ENCODE measurements around the gene GPR137.
"Not testable (repeated sequence)": the region's sequence is repeated elsewhere in the genome, so short reads cannot be mapped to it uniquely, and the experiment has no call there.

The GPR137 gene

DNA sequence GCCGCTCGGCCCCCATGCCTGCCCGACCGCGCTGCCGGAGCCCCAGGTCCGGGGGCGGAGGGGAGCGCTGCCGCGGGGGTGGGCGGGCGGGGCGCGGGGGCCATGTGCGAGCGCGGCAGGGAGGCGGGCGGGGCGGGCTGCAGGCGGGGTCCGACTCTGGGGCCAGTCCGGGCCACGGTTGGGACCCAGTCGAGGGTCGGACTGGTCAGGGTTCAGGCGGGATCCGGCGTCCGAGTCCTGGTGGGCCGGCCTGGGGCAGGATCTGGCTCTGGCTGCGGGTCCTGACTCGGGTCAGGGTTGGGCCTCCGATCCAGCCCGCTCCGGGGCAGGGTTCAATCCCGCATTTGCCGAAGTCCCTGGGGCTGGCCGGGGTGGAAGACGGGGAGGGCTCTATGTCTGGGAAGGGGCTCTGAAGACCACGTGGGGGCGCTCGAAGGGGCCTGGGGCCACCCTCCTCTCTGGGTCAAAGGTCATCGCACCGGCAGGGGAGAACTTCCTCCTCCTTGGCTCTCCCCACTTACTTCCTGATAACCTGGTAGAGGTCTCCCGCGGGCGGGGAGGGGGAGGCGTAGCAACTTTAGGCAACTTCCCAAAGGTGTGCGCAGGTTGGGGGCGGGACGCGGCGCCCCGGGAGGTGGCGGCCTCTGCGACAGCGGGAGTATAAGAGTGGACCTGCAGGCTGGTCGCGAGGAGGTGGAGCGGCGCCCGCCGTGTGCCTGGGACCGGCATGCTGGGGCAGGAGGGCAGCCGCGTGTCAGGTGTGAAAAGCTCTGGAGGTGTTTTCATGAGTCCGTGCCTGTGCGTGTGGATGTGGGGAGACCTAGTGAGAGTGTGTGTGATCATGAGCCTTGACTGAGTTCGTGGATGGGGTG lies 20.3 kb downstream of the GPR137 start:
- peak; percentile 88 for DNase-seq

DNA sequence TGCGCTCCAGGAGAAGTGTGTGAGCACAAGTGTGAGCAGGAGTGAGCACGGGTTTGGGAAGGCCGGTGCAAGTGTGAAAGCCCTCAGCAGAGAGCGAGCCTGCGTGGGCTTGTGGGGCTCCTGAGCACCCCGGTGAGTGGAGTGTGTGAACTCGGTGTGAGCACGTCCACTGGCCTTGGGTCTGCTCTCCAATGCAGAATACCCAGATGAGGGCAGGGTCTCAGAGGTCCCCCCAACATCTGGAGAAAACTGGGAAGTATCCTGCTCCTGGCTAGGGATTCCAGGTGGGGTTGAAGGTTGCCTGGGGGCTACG lies 20.9 kb downstream of the GPR137 start:
- DNase-seq: no peak

DNA sequence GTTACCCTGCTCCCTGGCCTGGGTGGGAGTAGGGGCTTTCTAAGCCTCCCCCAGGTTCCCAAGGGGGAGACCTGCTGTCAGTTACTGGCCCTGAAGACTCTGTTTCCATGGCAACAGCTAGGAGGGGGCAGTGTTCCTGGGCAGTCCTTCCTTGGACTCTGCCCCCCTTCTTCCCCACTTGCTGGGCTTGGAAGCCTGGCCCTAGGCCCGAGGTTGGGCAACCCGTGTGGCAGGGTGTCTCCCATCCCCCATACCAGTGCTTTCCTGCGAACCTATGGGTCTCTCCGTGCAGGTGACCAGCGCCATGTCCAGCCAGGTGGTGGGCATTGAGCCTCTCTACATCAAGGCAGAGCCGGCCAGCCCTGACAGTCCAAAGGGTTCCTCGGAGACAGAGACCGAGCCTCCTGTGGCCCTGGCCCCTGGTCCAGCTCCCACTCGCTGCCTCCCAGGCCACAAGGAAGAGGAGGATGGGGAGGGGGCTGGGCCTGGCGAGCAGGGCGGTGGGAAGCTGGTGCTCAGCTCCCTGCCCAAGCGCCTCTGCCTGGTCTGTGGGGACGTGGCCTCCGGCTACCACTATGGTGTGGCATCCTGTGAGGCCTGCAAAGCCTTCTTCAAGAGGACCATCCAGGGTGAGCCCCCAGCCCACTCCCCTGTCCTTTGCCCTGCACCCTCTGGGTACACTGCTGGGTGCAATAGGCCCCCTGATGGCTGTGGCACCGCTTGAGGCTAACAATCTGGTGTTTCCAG lies 21.4 kb downstream of the GPR137 start:
- no peak for DNase-seq

DNA sequence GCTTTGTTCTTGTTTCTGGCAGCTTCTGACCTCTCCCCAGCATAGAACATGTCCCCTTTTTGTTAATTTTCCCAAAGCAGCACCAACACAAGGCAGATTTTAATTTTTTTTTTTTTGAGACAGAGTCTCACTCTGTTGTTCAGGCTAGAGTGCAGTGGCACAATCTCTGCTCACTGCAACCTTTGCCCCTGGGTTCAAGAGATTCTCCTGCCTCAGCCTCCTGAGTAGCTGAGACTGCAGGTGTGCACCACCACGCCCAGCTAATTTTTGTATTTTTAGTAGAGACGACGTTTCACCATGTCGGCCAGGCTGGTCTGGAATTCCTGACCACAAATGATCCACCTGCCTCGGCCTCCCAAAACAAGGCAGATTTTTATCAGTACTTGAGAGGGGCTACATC lies 22.1 kb downstream of the GPR137 start:
- not testable (repeated sequence) for DNase-seq

DNA sequence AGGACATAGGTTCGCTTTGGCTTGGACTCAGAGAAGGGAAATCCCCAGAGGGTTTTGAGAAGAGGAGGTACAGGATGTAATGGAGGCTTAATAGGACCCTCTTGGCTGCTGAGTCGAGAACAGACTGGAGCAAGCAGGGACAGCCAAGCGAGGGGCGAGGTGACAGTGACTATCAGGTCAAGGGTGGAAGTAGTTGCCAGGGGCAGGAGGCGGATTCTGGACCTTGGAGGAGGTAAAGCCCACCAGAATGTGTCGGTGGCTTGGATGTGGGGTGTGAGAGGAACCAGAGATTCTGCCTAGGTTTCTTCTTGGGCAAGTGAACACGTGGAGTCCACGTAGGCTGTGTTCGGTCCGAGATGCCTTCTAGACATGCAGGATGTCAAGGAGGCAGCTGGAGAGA lies 27.3 kb downstream of the GPR137 start:
- DNase-seq: no peak

DNA sequence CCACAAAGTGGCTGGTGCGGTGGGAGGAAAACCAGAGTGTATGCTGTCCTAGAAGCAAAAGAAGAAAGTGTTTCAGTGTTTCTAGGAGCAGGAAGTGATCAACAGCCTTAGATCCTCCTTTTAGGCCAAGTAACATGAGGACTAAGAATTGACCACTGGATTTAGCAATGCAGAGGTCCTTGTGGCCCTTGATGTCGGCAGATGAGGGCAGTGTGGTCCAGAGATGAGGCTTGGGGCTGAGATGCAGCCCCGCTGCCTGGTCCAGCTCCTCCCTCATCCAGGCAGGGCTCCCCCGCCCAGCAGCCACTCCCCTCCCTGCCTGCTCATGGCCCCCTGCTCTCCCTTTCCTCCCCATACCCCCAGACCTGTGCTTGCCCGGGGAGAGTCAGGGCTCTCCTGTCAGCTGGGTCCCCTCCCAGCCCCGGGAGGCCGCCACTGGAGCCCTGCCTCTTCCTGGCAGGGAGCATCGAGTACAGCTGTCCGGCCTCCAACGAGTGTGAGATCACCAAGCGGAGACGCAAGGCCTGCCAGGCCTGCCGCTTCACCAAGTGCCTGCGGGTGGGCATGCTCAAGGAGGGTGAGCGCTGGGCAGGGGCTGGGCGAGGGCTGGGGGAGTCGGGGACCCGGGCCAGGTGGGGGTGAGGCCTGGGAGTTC lies 28.0 kb downstream of the GPR137 start:
- no peak for DNase-seq

DNA sequence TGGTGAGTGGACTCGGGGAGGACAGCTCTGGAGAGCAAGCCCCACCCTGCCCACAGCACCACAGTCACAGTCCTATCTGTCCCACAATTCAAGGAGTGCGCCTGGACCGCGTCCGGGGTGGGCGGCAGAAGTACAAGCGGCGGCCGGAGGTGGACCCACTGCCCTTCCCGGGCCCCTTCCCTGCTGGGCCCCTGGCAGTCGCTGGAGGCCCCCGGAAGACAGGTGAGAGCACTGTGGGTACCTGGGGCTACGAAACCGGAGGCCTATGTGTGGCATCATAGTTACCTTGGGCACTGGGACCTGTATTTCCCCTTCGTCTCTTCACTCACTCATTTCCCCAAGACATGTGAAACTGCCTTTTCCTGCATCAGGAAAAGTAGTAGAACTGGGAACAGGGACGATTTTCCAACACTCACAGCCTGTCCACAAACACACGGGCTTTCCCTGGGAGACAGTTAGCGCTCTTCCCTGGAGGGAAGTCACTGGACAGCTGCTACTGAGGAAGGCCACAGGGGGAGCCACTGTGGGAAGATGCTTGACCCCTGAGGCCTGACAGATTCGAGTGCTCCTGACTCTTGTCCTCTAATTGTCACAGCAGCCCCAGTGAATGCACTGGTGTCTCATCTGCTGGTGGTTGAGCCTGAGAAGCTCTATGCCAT lies 28.6 kb downstream of the GPR137 start:
- no peak for DNase-seq

DNA sequence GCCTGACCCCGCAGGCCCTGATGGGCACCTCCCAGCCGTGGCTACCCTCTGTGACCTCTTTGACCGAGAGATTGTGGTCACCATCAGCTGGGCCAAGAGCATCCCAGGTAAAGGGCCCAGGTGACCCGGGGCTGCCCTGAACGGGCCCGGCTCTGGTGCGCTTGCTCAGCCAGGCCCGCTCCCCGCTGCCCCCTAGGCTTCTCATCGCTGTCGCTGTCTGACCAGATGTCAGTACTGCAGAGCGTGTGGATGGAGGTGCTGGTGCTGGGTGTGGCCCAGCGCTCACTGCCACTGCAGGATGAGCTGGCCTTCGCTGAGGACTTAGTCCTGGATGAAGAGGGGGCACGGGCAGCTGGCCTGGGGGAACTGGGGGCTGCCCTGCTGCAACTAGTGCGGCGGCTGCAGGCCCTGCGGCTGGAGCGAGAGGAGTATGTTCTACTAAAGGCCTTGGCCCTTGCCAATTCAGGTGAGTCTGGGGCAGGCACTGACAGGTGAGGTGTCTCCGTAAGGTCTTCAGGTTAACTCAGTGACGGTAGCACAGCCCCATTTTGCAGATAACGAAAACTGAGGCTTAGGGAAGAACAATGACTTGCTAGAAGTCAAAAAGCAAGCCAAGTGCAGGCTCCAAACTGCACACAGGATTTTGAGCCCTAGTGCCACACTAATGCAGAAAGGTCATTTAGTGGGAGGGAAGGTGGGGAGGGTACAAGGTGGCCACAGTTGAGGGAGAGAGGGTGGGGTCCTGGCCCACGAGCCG lies 29.3 kb downstream of the GPR137 start:
- no peak for DNase-seq

DNA sequence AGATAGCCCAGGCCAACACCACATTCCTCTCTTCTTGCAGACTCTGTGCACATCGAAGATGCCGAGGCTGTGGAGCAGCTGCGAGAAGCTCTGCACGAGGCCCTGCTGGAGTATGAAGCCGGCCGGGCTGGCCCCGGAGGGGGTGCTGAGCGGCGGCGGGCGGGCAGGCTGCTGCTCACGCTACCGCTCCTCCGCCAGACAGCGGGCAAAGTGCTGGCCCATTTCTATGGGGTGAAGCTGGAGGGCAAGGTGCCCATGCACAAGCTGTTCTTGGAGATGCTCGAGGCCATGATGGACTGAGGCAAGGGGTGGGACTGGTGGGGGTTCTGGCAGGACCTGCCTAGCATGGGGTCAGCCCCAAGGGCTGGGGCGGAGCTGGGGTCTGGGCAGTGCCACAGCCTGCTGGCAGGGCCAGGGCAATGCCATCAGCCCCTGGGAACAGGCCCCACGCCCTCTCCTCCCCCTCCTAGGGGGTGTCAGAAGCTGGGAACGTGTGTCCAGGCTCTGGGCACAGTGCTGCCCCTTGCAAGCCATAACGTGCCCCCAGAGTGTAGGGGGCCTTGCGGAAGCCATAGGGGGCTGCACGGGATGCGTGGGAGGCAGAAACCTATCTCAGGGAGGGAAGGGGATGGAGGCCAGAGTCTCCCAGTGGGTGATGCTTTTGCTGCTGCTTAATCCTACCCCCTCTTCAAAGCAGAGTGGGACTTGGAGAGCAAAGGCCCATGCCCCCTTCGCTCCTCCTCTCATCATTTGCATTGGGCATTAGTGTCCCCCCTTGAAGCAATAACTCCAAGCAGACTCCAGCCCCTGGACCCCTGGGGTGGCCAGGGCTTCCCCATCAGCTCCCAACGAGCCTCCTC lies 30.2 kb downstream of the GPR137 start:
- DNase-seq: not testable (repeated sequence)

DNA sequence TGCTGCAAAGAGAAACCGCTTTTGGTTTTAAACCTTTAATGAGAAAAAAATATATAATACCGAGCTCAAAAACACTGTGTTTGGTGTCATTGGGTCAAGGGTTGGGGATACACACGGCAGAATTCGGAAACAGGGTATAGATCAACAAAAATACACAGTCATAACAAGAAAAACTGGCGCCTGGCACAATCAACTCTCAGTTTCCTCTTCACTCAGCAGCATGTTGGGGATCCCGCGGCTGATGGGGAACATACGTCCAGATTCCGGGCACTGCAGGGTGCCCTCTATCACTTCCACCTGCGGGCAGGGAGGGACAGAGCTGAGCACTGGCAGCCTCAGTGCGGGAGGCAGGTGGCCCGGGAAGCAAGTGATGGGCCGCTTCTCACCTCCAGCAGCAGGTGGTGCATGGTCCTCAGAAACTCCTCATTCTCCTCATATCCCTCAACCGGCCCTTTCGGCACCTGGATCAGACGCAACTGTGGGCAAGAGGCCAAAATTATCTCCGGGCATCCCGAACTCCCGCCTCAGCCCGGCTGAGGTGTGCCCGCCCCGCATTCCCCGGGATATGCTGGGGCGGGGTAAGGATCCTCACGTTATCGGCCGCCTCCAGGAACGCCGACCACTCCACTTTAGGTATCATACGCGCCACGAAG lies 31.1 kb downstream of the GPR137 start:
- DNase-seq: peak; percentile 78

DNA sequence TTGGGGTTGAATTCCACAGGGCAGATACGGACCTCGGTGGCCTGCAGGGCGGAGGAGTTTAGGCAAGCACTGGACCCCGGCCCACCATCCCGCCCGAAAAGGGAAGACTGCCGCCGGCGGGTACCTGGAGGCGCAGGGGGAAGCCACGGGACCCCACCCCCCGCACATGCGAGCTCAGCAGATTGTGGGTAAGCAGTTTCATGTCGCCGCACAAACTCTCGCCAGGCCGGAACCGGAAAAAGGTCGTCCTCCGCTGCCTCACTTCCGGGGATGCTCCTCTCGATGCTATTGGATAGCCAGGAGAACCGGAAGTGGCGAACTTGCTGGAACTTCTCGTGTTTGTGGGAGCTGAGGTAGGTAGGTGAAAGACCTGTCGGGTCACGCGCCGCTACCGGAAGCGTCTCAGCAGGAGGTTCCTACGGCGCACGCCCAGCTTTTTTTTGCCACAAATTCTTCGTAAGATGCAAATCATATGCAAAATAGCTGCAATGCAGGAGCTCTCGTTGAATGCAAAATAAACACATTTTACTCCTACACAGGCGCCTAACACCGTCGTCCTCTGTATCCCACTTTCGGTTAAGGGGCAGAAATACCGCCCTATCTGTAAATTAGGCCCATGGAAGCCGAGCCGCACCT lies 31.8 kb downstream of the GPR137 start, which contains the start of gene TRMT112:
Gene TRMT112, minus strand, starts transcription at position 235 of the 636 bp plus-strand sequence. Its CDS starts 33 bp downstream, at position 202.
- peak; percentile 99 for DNase-seq

DNA sequence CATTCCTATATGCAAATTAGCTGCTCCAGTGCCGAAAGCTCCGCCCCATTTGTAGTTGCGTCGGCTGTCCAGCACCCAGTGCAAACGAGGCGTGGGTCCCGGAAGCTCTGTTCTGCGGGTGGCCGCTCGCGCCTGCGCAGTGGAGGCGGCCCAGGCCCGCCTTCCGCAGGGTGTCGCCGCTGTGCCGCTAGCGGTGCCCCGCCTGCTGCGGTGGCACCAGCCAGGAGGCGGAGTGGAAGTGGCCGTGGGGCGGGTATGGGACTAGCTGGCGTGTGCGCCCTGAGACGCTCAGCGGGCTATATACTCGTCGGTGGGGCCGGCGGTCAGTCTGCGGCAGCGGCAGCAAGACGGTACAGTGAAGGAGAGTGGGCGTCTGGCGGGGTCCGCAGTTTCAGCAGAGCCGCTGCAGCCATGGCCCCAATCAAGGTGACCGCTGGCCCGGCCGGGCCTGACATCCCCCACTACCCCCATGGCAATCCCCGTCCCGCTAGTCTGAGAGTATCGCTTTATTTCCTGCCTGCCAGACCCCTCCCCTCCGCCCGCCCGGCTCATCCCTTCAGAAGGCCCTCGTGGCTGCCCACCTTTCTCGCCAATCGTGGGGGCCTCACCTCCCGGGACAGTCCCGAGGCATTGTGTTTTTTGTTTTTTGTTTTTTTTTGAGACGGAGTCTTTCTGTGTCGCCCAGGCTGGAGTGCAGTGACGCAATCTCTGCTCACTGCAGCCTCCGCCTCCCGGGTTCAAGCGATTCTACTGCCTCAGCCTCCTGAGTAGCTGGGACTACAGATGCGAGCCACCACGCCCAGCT lies 32.5 kb downstream of the GPR137 start, which contains the start of gene PRDX5:
Gene PRDX5, plus strand, starts transcription at position 161 of the 805 bp plus-strand sequence. Its CDS starts 95 bp downstream, at position 256.
- DNase-seq: peak; percentile 98

DNA sequence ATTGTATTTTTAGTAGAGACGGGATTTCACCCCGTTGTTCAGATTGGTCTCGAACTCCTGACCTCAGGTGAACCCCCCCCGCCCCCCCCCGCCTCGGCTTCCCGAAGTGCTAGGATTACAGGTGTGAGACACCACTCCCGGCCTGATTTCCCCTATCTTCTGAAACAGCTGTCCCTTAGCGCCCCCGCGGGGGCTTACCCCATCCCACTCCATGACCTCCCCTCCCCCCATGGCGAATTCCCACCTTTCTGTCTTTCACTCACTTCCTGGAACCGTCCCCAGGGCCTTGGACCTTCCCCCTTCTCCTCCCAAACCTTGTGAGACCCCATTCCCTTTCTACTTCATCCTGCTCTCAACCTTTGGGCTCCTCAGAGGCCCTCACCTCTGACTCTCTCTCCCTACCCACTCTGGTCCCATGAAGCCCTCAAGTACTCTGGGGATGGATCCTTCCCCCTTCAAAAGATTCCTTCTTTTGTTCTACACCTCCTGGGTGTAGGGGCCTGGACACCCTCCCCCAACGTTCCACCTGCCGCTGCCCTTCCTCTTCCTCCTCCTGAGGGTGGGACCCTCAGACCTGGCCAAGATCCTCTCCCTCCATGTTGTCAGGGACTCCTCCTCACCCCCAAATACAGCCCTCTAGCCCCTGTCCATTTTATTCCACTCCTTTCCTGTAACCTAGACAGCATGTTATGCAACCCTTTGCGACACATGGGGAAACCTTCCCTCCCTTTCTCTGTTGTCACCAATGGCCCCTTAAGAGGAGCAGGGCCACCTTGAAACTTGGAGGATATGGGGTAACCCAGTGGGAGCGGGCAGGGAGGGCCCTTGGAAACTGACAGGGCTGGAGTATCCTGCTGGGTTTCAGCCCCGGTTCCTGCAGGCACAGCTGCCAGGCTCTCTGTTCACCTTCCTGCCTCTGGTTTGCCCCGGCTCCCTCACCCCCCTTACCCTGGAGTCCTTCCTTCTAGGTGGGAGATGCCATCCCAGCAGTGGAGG lies 33.4 kb downstream of the GPR137 start:
- DNase-seq: no peak

DNA sequence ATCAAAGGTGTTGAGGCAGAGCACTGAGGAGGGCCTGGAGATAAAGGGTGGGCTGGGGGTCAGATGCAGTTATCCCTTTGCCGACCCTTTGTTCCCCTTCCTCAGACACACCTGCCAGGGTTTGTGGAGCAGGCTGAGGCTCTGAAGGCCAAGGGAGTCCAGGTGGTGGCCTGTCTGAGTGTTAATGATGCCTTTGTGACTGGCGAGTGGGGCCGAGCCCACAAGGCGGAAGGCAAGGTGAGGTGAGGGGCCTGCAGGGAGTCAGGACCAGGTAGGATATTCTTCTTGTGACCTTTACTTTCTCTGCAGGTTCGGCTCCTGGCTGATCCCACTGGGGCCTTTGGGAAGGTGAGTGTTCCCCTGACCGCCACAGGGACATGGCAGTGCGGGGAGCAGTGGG lies 34.9 kb downstream of the GPR137 start:
- DNase-seq: no peak

DNA sequence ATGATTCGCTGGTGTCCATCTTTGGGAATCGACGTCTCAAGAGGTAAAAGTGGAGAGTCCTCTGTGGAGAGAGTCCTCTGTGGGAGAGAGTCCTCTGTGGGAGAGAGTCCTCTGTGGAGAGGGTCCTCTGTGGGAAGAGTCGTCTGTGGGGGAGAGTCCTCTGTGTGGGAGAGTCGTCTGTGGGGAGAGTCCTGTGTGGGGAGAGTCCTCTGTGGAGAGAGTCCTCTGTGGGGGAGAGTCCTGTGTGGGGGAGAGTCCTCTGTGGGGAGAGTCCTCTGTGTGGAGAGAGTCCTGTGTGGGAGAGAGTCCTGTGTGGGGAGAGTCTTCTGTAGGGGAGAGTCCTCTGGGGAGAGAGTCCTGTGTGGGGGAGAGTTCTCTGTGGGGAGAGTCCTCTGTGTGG lies 35.4 kb downstream of the GPR137 start:
- DNase-seq: no peak

DNA sequence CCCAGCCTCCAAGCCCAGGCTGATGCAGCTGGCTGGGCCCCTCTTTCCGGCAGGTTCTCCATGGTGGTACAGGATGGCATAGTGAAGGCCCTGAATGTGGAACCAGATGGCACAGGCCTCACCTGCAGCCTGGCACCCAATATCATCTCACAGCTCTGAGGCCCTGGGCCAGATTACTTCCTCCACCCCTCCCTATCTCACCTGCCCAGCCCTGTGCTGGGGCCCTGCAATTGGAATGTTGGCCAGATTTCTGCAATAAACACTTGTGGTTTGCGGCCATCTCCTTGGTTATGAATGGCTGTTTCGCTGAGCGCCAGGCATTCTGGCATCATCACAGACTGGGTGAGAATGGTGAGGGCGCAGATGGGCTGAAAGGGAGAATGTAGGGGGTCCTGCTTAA lies 35.9 kb downstream of the GPR137 start:
- DNase-seq: no peak

DNA sequence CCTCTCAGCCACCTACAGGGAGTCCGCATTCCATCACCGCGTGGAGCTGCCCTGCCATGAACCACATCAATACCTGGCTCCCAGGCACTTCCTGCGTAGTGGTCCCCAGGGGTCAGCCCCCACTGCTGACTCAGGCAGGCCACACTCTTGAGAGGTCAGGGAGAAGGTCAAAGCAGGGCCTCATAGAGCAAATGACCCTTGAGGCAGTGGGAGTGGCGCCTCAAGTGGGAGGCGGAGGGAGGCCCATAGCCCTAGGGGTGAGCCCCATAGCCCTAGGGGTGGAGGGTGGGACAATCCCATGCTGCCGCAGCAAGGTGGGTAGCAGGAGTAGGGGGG lies 37.2 kb downstream of the GPR137 start:
- no peak for DNase-seq

DNA sequence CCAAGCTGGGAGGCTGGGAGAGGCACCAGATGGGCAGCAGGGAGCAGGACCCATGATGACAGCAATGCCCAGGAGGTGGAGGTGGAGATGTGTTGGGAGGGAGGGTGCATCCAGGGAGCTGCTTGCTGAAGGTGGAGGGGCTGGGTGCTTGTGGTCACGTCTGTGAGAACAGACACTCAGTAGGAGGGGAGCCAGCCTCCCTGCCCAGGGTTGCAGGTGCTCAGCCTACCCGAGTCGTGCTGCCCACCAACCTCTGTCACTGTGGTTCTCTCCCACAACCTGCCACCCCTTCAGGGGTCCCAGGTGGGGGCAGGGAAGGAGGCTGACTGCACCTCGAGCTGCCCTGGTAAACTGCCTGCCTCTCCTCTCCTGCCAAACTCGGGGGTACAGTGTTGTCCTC lies 37.7 kb downstream of the GPR137 start:
- DNase-seq: no peak

Data from activated CD4-positive, alpha-beta T cell treated with anti-CD3 and anti-CD28 coated beads, Interleukin-2, Interleukin-6, amounts not matched to agents 100 ng/mL and 50 ng/mL, durations not matched to agents 16 hours and 8 hours (primary cell).